Prostate gland (tissue), 2 donors: ENCODE data around the gene ZFAND3. TPM values are rescaled to one million over a fixed set of nuclear protein-coding genes. Genes with fewer than 3 reads are reported as not detected.

ENCODE experiments used
- DNase-seq: peaks from one replicate; pipeline ENCODE4 v3.0.0-alpha.2; 2019; ENCODE audit warnings: low spot score
- H3K27ac ChIP-seq, 2 donors: fragments of 200-600 bp; sonication (generic); 2 replicates each; pipeline ENCODE4 v1.5.1; 2017 to 2019
- H3K27me3 ChIP-seq: fragments of 200-600 bp; sonication (generic); replicated peaks from 2 replicates; pipeline ENCODE4 v1.5.1; 2019; ENCODE audit not compliant: insufficient read depth
- H3K36me3 ChIP-seq, 2 donors: fragments of 200-600 bp; sonication (generic); 1 replicate in 1 of 2; 2 replicates in 1 of 2; pipeline versions ENCODE4 v1.5.1 to v1.8.1; 2017 to 2019
- H3K4me1 ChIP-seq: fragments of 200-600 bp; sonication (generic); replicated peaks from 2 replicates; pipeline ENCODE4 v1.5.1; 2019
- H3K4me3 ChIP-seq, 2 donors: fragments of 200-600 bp; sonication (generic); 2 replicates each; pipeline ENCODE4 v1.5.1; 2017 to 2019
- H3K9me3 ChIP-seq: fragments of 200-600 bp; sonication (generic); 2 replicates; pipeline ENCODE4 v1.5.1; 2017
- POLR2A ChIP-seq: fragments of 450-650 bp; IDR thresholded peaks from one replicate; pipeline ENCODE4 v1.6.1; 2016; ENCODE audit warnings: antibody characterized with exemption, mild to moderate bottlenecking
- POLR2AphosphoS5 ChIP-seq: sonication (generic); formaldehyde crosslinking; IDR thresholded peaks from one replicate; pipeline ENCODE4 v1.6.1; 2017; ENCODE audit warnings: antibody characterized with exemption
- WGBS: methylation state at CpG from one replicate; pipeline ENCODE4 v1.1.5; 2018; 5-methylcytosine and 5-hydroxymethylcytosine counted together
- intact Hi-C: fragments of 100-400 bp; cut with DNase I; formaldehyde crosslinking; loops from one replicate; pipeline ENCODE4 v1.14.2; 2022
- total RNA-seq, 2 donors: library from RNA; depleted of rRNA; stranded (reverse); fragments of >200 nt; gene quantifications; one replicate each; pipeline ENCODE4 v1.1.0, GENCODE V29; 2016
- TF ChIP-seq, protein P1 (sequence below), 4 experiments: fragments of 200-600 bp in 2 of 4; fragments of 450-650 bp in 2 of 4; sonication (generic) in 2 of 4; IDR thresholded peaks; 1 replicate in 3 of 4; 2 replicates in 1 of 4; pipeline ENCODE4 v1.5.1; 2016 to 2019; ENCODE audit warnings: antibody characterized with exemption in 4 of 4, mild to moderate bottlenecking in 2 of 4, moderate library complexity in 2 of 4

The ZFAND3 gene
- total RNA-seq, 2 donors from 2014 or later, result 43.5 to 89.1 TPM

DNA sequence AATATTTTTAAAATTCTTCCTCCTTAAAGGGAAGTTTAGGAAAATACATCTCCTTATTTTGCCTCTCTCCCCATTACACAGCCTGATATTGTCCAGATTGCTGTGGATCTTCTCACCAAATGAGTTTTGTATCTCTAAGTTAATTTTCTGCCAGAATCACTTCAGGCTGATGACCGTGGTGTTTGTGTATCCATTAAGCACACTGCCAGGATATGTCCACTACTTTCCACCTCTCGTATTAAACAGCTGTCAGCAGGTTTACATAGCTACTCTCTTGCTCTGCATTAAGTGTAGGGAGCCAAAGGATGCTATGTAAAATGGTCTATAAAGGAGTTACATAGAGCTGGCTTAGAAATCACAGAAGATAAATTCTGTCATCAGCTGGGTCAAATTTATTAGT is 201.1 kb downstream of the ZFAND3 start:
- no peak for DNase-seq
- no peaks in the 10 kb centered on the region for H3K36me3 ChIP-seq
- no peaks in the 10 kb centered on the region for H3K9me3 ChIP-seq
- H3K27ac ChIP-seq, result no peak overlapping the region
- H3K4me1 ChIP-seq, result no peaks in the 10 kb centered on the region
- TF ChIP-seq POLR2A (no peak), POLR2AphosphoS5 (no peak)
- TF ChIP-seq, protein P1, sequence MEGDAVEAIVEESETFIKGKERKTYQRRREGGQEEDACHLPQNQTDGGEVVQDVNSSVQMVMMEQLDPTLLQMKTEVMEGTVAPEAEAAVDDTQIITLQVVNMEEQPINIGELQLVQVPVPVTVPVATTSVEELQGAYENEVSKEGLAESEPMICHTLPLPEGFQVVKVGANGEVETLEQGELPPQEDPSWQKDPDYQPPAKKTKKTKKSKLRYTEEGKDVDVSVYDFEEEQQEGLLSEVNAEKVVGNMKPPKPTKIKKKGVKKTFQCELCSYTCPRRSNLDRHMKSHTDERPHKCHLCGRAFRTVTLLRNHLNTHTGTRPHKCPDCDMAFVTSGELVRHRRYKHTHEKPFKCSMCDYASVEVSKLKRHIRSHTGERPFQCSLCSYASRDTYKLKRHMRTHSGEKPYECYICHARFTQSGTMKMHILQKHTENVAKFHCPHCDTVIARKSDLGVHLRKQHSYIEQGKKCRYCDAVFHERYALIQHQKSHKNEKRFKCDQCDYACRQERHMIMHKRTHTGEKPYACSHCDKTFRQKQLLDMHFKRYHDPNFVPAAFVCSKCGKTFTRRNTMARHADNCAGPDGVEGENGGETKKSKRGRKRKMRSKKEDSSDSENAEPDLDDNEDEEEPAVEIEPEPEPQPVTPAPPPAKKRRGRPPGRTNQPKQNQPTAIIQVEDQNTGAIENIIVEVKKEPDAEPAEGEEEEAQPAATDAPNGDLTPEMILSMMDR (IDR thresholded peaks at IDR 0.05), result no peak
- no peaks in the 10 kb centered on the region for H3K27me3 ChIP-seq
- intact Hi-C loops, result no loop called here
- WGBS, result 45% methylated on average over 2 of the region's 2 CpGs
- H3K4me3 ChIP-seq, result no peak overlapping the region

DNA sequence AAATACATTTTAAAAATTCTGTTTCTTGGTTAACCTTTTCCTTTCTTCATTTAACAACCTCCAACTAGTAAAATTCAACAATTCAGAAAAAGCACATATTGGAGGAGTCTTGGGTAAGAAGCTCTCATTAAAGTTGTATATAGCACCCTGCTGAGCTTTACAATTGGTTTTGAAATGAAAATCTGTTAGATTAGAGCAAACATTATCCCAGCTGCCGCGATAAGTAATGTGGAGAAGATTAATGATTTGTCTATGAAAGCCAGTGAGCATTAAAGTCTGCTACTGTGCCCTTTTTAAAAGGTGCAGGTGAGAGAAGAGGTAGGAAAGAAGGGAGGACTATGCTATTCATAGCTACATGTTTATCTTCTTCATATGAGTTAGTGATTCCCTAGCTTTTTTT is 201.5 kb downstream of the ZFAND3 start:
- Histone ChIP-seq H3K4me1 (no peaks in the 10 kb centered on the region), H3K27me3 (no peaks in the 10 kb centered on the region), H3K27ac (no peak overlapping the region), H3K4me3 (no peak overlapping the region), H3K36me3 (no peaks in the 10 kb centered on the region), H3K9me3 (no peaks in the 10 kb centered on the region)
- TF ChIP-seq POLR2A (no peak), POLR2AphosphoS5 (no peak)
- TF ChIP-seq, protein P1 (IDR thresholded peaks at IDR 0.05), result no peak
- no peak for DNase-seq
- 63% methylated on average over 2 of the region's 2 CpGs for WGBS
- intact Hi-C loops, result no loop called here

DNA sequence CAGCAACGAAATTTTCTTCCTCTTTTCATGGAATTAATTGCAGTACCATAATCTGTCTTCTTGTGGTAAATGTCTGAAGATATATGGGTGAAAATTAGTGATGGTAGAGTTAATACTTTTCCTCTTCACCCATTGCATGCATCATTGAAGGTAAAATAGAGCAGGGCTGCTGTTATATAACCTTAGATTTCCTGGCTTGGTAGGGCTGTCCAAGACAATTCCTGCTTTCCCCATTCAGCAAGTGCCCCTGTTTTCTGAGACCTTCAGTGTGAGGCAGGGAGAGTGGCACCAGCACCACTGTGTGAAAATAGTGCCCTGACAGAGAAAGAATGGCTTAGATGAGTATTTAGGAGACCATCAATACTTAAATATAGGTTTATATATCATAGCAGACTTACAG is 202.0 kb downstream of the ZFAND3 start:
- Histone ChIP-seq H3K27me3 (no peaks in the 10 kb centered on the region), H3K4me1 (no peaks in the 10 kb centered on the region), H3K4me3 (no peak overlapping the region), H3K36me3 (no peaks in the 10 kb centered on the region), H3K9me3 (no peaks in the 10 kb centered on the region), H3K27ac (no peak overlapping the region)
- no peak for DNase-seq
- intact Hi-C loops, result no loop called here
- TF ChIP-seq POLR2AphosphoS5, result no peak
- TF ChIP-seq, protein P1 (IDR thresholded peaks at IDR 0.05), result no peak
- TF ChIP-seq POLR2A, result no peak
- WGBS, result 69% methylated on average over 1 of the region's 1 CpG

DNA sequence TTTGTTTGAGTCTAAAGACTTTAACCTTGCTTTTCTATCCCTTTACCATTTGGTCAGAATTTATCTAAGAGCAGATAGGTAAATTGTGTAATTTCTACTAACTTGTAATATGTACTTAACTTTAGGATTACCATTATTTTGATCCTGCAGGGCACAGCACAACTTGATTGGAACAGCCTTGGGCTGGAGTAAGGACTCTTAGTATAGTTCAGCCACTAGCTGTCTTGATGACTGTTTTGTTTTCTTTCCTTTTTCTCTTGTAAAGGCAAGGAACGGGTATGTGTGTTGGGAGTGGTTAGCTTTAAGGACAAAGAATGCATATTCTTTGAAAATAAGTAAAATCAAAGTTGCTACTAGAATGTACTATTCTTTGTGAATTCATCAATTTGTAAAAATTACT is 203.2 kb downstream of the ZFAND3 start:
- no peak overlapping the region for H3K4me3 ChIP-seq
- no peaks in the 10 kb centered on the region for H3K4me1 ChIP-seq
- 97% methylated on average over 1 of the region's 1 CpG for WGBS
- H3K27ac ChIP-seq, result no peak overlapping the region
- no peaks in the 10 kb centered on the region for H3K9me3 ChIP-seq
- intact Hi-C loops, result no loop called here
- DNase-seq, result no peak
- no peaks in the 10 kb centered on the region for H3K36me3 ChIP-seq
- no peaks in the 10 kb centered on the region for H3K27me3 ChIP-seq
- TF ChIP-seq POLR2AphosphoS5 (no peak), POLR2A (no peak)
- TF ChIP-seq, protein P1 (IDR thresholded peaks at IDR 0.05), result no peak

DNA sequence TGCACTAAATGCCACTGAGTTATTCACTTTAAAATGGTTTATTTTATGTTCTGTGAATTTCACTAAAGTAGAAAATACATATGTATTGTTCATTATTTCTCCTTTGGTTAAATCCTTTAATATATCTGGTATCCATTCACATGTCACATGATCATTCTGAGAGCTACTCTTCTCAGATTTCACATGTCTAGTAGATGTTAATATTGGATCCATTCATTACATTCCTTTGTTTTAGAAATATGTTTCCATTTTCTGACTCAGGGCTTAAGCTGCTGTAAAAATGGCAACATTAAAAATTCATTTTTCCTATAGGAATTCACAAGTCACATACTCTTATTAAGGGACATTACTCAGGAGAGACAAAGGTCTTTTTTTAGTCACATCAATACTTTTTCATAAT is 205.4 kb downstream of the ZFAND3 start:
- no peaks in the 10 kb centered on the region for H3K4me1 ChIP-seq
- intact Hi-C loops, result no loop called here
- H3K27ac ChIP-seq, result no peak overlapping the region
- H3K9me3 ChIP-seq, result no peaks in the 10 kb centered on the region
- no peak for TF ChIP-seq POLR2A
- TF ChIP-seq, protein P1 (IDR thresholded peaks at IDR 0.05), result no peak
- TF ChIP-seq POLR2AphosphoS5, result no peak
- no peak overlapping the region for H3K4me3 ChIP-seq
- H3K36me3 ChIP-seq, result no peaks in the 10 kb centered on the region
- no peaks in the 10 kb centered on the region for H3K27me3 ChIP-seq
- DNase-seq, result no peak
